SH-SY5Y (cell line): ENCODE results near the gene BRD4.

ENCODE experiments used
- GATA2 ChIP-seq: IDR thresholded peaks from 2 replicates; pipeline ENCODE4 v1.6.1; 2011; ENCODE audit warnings: mild to moderate bottlenecking, low read depth, low read length
- GATA3 ChIP-seq: IDR thresholded peaks from 2 replicates; pipeline ENCODE4 v1.6.1; 2011; ENCODE audit warnings: low read depth, mild to moderate bottlenecking, low read length, moderate library complexity

GRCh38 chr19:15293781-15294491 lies 38.4 kb downstream of the BRD4 start:
- TF ChIP-seq GATA3 (no peak), GATA2 (no peak; the same call in 1 of the 2 replicates)
